ENCODE data around the gene SLC27A4.

The SLC27A4 gene

GRCh38 chr9:128339761-128340690, at the start of gene SLC27A4:
Gene SLC27A4 (plus strand): TSS chr9:128340527. CDS start chr9:128343133, 2,606 bp downstream.
- DNase-seq, result peak in 54 of 58 donors; percentile 13 to 83 (median 56)

GRCh38 chr9:128292009-128292408, 48.3 kb upstream of the SLC27A4 start:
- DNase-seq, result no peak

- no peak for DNase-seq
Measured at GRCh38 chr9:128293091-128293490, 47.2 kb upstream of the SLC27A4 start.

GRCh38 chr9:128294142-128294541, 46.2 kb upstream of the SLC27A4 start:
- no peak for DNase-seq

- no peak for DNase-seq
Measured at GRCh38 chr9:128296340-128297220, 43.7 kb upstream of the SLC27A4 start.

GRCh38 chr9:128297221-128297773, 43.0 kb upstream of the SLC27A4 start:
- DNase-seq, result no peak

GRCh38 chr9:128298535-128299482, 41.5 kb upstream of the SLC27A4 start:
- DNase-seq, result no peak

GRCh38 chr9:128304136-128304970, 36.0 kb upstream of the SLC27A4 start:
- DNase-seq, result no peak

GRCh38 chr9:128304971-128305288, 35.4 kb upstream of the SLC27A4 start:
- no peak for DNase-seq

GRCh38 chr9:128309551-128309950, 30.8 kb upstream of the SLC27A4 start:
- no peak for DNase-seq

GRCh38 chr9:128310461-128310860, 29.9 kb upstream of the SLC27A4 start:
- DNase-seq, result peak in 4 of 58 donors; percentile 4 to 17 (median 16)

GRCh38 chr9:128314697-128315096, 25.6 kb upstream of the SLC27A4 start:
- DNase-seq, result no peak

- peak in 56 of 58 donors; percentile 19 to 97 (median 80) for DNase-seq
Measured at GRCh38 chr9:128316421-128316820, 23.9 kb upstream of the SLC27A4 start.

GRCh38 chr9:128317629-128318028, 22.7 kb upstream of the SLC27A4 start:
- DNase-seq, result no peak

GRCh38 chr9:128321343-128321742, 19.0 kb upstream of the SLC27A4 start:
- no peak for DNase-seq

GRCh38 chr9:128321879-128322403, 18.4 kb upstream of the SLC27A4 start:
- no peak for DNase-seq

- DNase-seq, result peak; percentile 24 to 99 (median 93)
Measured at GRCh38 chr9:128322404-128323211, 17.7 kb upstream of the SLC27A4 start, which contains the start of the genes COQ4 and TRUB2. Gene COQ4 (plus strand): TSS chr9:128322839. CDS start chr9:128322859, 20 bp downstream. Gene TRUB2 (minus strand): TSS chr9:128322447. CDS start chr9:128322408, 39 bp downstream.

- DNase-seq, result no peak
Measured at GRCh38 chr9:128323212-128323730, 17.1 kb upstream of the SLC27A4 start.

Data from anterior cingulate cortex (tissue), 58 donors.